SK-N-SH treated with all-trans-retinoic acid at 6 μM for 48 hours (cell line): Measurements from ENCODE around the gene DNAJA1.

Experiments
- ATAC-seq: fragments of 200-7000 bp; cut with Tn5 transposase; 3 replicates; pipeline ENCODE4 v1.9.1; 2020; ENCODE audit warnings: mild to moderate bottlenecking, moderate library complexity
- ARNTL ChIP-seq: fragments of 450-650 bp; formaldehyde crosslinking; IDR thresholded peaks from 2 replicates; pipeline ENCODE4 v1.5.0; 2020; ENCODE audit warnings: low read depth, mild to moderate bottlenecking, moderate library complexity, borderline replicate concordance
- BACH2 ChIP-seq: fragments of 250-450 bp; sonication (Bioruptor Pico); IDR thresholded peaks from 2 replicates; pipeline ENCODE4 v1.9.0; 2021; ENCODE audit warnings: mild to moderate bottlenecking, borderline replicate concordance
- CREB5 ChIP-seq: fragments of 250-450 bp; sonication (Bioruptor Pico); IDR thresholded peaks from 2 replicates; pipeline ENCODE4 v1.5.1; 2020; ENCODE audit warnings: low read depth, mild to moderate bottlenecking, moderate library complexity
- CSRNP3 ChIP-seq: fragments of 250-450 bp; sonication (Bioruptor Pico); IDR thresholded peaks from 2 replicates; pipeline ENCODE4 v1.5.1; 2021; ENCODE audit warnings: mild to moderate bottlenecking, moderate library complexity
- ESRRG ChIP-seq: fragments of 250-450 bp; sonication (Bioruptor Pico); IDR thresholded peaks from 2 replicates; pipeline ENCODE4 v1.6.1; 2021; ENCODE audit warnings: mild to moderate bottlenecking
- GLIS3 ChIP-seq: fragments of 250-450 bp; sonication (Bioruptor Pico); IDR thresholded peaks from 2 replicates; pipeline ENCODE4 v1.5.0; 2020; ENCODE audit warnings: mild to moderate bottlenecking, moderate library complexity
- ISL1 ChIP-seq: fragments of 250-450 bp; sonication (Bioruptor Pico); IDR thresholded peaks from 2 replicates; pipeline ENCODE4 v2.1.2; 2022; ENCODE audit warnings: mild to moderate bottlenecking, moderate library complexity
- OSR1 ChIP-seq: fragments of 250-450 bp; sonication (Bioruptor Pico); IDR thresholded peaks from 2 replicates; pipeline ENCODE4 v1.8.0; 2022; ENCODE audit warnings: moderate library complexity, mild to moderate bottlenecking, inconsistent platforms
- PATZ1 ChIP-seq: fragments of 250-450 bp; sonication (Bioruptor Pico); IDR thresholded peaks from 2 replicates; pipeline ENCODE4 v1.8.0; 2020; ENCODE audit warnings: mild to moderate bottlenecking, moderate library complexity, borderline replicate concordance
- POU6F1 ChIP-seq: fragments of 250-450 bp; sonication (Bioruptor Pico); IDR thresholded peaks from 2 replicates; pipeline ENCODE4 v1.8.0; 2021; ENCODE audit warnings: low read depth, mild to moderate bottlenecking, moderate library complexity, borderline replicate concordance
- PPARA ChIP-seq: fragments of 250-450 bp; sonication (Bioruptor Pico); IDR thresholded peaks from 2 replicates; pipeline ENCODE4 v1.5.0; 2020; ENCODE audit warnings: mild to moderate bottlenecking, borderline replicate concordance
- RARB ChIP-seq: fragments of 250-450 bp; sonication (Bioruptor Pico); IDR thresholded peaks from 2 replicates; pipeline ENCODE4 v1.8.0; 2021; ENCODE audit warnings: mild to moderate bottlenecking, moderate library complexity
- SNAI2 ChIP-seq: fragments of 250-450 bp; sonication (Bioruptor Pico); IDR thresholded peaks from 2 replicates; pipeline ENCODE4 v1.5.0; 2020; ENCODE audit warnings: mild to moderate bottlenecking, moderate library complexity
- TCF4 ChIP-seq: fragments of 250-450 bp; sonication (Bioruptor Pico); IDR thresholded peaks from 2 replicates; pipeline ENCODE4 v1.8.0; 2021; ENCODE audit warnings: mild to moderate bottlenecking, moderate library complexity, borderline replicate concordance
- TOX ChIP-seq: fragments of 250-450 bp; sonication (Bioruptor Pico); IDR thresholded peaks from 2 replicates; pipeline ENCODE4 v1.8.0; 2021; ENCODE audit warnings: mild to moderate bottlenecking, moderate library complexity, borderline replicate concordance
- TSHZ2 ChIP-seq: fragments of 250-450 bp; sonication (Bioruptor Pico); IDR thresholded peaks from 2 replicates; pipeline ENCODE4 v1.5.0; 2020; ENCODE audit warnings: mild to moderate bottlenecking, moderate library complexity
- ZC3H10 ChIP-seq: fragments of 250-450 bp; sonication (Bioruptor Pico); IDR thresholded peaks from 2 replicates; pipeline ENCODE4 v1.5.1; 2021; ENCODE audit warnings: mild to moderate bottlenecking, moderate library complexity
- ZFP3 ChIP-seq: fragments of 250-450 bp; sonication (Bioruptor Pico); IDR thresholded peaks from 2 replicates; pipeline ENCODE4 v1.5.0; 2020; ENCODE audit warnings: mild to moderate bottlenecking, moderate library complexity
- ZFP30 ChIP-seq: fragments of 450-650 bp; formaldehyde crosslinking; IDR thresholded peaks from 2 replicates; pipeline ENCODE4 v1.5.0; 2022; ENCODE audit warnings: mild to moderate bottlenecking, moderate library complexity
- ZNF565 ChIP-seq: fragments of 450-650 bp; formaldehyde crosslinking; conservative IDR thresholded peaks from 2 replicates; pipeline ENCODE4 v1.5.0; 2020; ENCODE audit warnings: low read depth, mild to moderate bottlenecking, moderate library complexity
- ZNF70 ChIP-seq: fragments of 450-650 bp; formaldehyde crosslinking; IDR thresholded peaks from 2 replicates; pipeline ENCODE4 v1.5.0; 2020; ENCODE audit warnings: mild to moderate bottlenecking, moderate library complexity
- ZNF8 ChIP-seq: fragments of 450-650 bp; formaldehyde crosslinking; IDR thresholded peaks from 2 replicates; pipeline ENCODE4 v1.5.0; 2020; ENCODE audit warnings: mild to moderate bottlenecking, moderate library complexity

The DNAJA1 gene

GRCh38 chr9:33025572-33026342 is 684 bp downstream of the DNAJA1 start:
- peak; percentile 52 for ATAC-seq
- TF ChIP-seq ZC3H10 (CRISPR knock-in tag) (no peak), RARB (CRISPR knock-in tag) (0 out of 2 replicates have a peak, but pooled peaks have one; percentile 30), TCF4 (CRISPR knock-in tag) (peak; percentile 70; the same call in 1 of the 2 replicates)

- TF ChIP-seq PATZ1 (CRISPR knock-in tag) (no peak), POU6F1 (no peak), ZNF70 (CRISPR knock-in tag) (peak; percentile 57; the same call in 1 of the 2 replicates)
- no peak for ATAC-seq
Observed at GRCh38 chr9:33029231-33029786, 4.2 kb downstream of the DNAJA1 start.

- TF ChIP-seq CREB5 (CRISPR knock-in tag) (no peak), SNAI2 (no peak), OSR1 (CRISPR knock-in tag) (no peak), ZFP30 (CRISPR knock-in tag) (no peak), PPARA (CRISPR knock-in tag) (no peak), GLIS3 (CRISPR knock-in tag) (no peak), ISL1 (CRISPR knock-in tag) (no peak)
- no peak for ATAC-seq
Observed at GRCh38 chr9:33030285-33030684, 5.2 kb downstream of the DNAJA1 start.

GRCh38 chr9:33032292-33032691 is 7.2 kb downstream of the DNAJA1 start:
- TF ChIP-seq CSRNP3 (CRISPR knock-in tag): no peak
- TF ChIP-seq BACH2 (CRISPR knock-in tag): no peak
- TF ChIP-seq PATZ1 (CRISPR knock-in tag): no peak
- TF ChIP-seq ZC3H10 (CRISPR knock-in tag): no peak
- no peak for TF ChIP-seq ISL1 (CRISPR knock-in tag)
- no peak for TF ChIP-seq OSR1 (CRISPR knock-in tag)
- no peak for TF ChIP-seq RARB (CRISPR knock-in tag)
- no peak for TF ChIP-seq ARNTL (CRISPR knock-in tag)
- TF ChIP-seq TCF4 (CRISPR knock-in tag): no peak
- no peak for TF ChIP-seq CREB5 (CRISPR knock-in tag)
- TF ChIP-seq ESRRG (CRISPR knock-in tag): no peak
- no peak for TF ChIP-seq ZNF70 (CRISPR knock-in tag)
- TF ChIP-seq TSHZ2 (CRISPR knock-in tag): no peak
- TF ChIP-seq ZFP3 (CRISPR knock-in tag): no peak
- no peak for TF ChIP-seq SNAI2
- TF ChIP-seq TOX (CRISPR knock-in tag): no peak
- TF ChIP-seq ZNF565 (CRISPR knock-in tag): no peak
- no peak for TF ChIP-seq GLIS3 (CRISPR knock-in tag)
- no peak for TF ChIP-seq ZNF8 (CRISPR knock-in tag)
- ATAC-seq: no peak
